Muscle layer of colon (tissue), 2 donors: ENCODE results near the gene S100A14.
"Not testable (repeated sequence)": the region's sequence is repeated elsewhere in the genome, so short reads cannot be mapped to it uniquely, and the experiment has no call there.

Experiments used
- H3K27ac ChIP-seq: one replicate; pipeline ENCODE4 v1.7.0; 2013; ENCODE audit warnings: low read depth, mild to moderate bottlenecking, low read length, moderate library complexity
- H3K27me3 ChIP-seq, 2 donors: one replicate each; pipeline ENCODE4 v1.7.0; 2013; ENCODE audit warnings: low read length in 2 of 2, mild to moderate bottlenecking in 2 of 2; ENCODE audit not compliant: insufficient read depth in 2 of 2, control insufficient read depth in 1 of 2
- H3K36me3 ChIP-seq: one replicate; pipeline ENCODE4 v1.7.0; 2013; ENCODE audit warnings: mild to moderate bottlenecking, low read length; ENCODE audit not compliant: insufficient read depth
- H3K4me1 ChIP-seq: one replicate; pipeline ENCODE4 v1.7.0; 2013; ENCODE audit warnings: mild to moderate bottlenecking, low read length; ENCODE audit not compliant: insufficient read depth
- H3K4me3 ChIP-seq, 2 donors: one replicate each; pipeline ENCODE4 v1.7.0; 2013; ENCODE audit warnings: low read length in 2 of 2, low read depth in 1 of 2, mild to moderate bottlenecking in 1 of 2, moderate library complexity in 1 of 2
- H3K9ac ChIP-seq: one replicate; pipeline ENCODE4 v1.7.0; 2013; ENCODE audit warnings: low read length
- H3K9me3 ChIP-seq: one replicate; pipeline ENCODE4 v1.7.0; 2013; ENCODE audit warnings: mild to moderate bottlenecking, low read length
- donor health status: abdominal sarcoma.
- donor health status: Adenocarcinoma of cecum.

The S100A14 gene

GRCh38 chr1:153599847-153600246, 16.3 kb downstream of the S100A14 start:
- Histone ChIP-seq H3K4me1 (no peaks in the 10 kb centered on the region), H3K4me3 (no peak overlapping the region), H3K27ac (no peak overlapping the region), H3K27me3 (no peaks in the 10 kb centered on the region), H3K36me3 (no peaks in the 10 kb centered on the region), H3K9ac (no peak overlapping the region), H3K9me3 (no peaks in the 10 kb centered on the region)

GRCh38 chr1:153598309-153599172, 17.6 kb downstream of the S100A14 start:
- H3K9ac ChIP-seq: no peak overlapping the region
- no peaks in the 10 kb centered on the region for H3K27me3 ChIP-seq
- no peaks in the 10 kb centered on the region for H3K9me3 ChIP-seq
- no peak overlapping the region for H3K4me3 ChIP-seq
- H3K4me1 ChIP-seq: no peaks in the 10 kb centered on the region
- H3K36me3 ChIP-seq: no peaks in the 10 kb centered on the region
- H3K27ac ChIP-seq: no peak overlapping the region

- Histone ChIP-seq H3K4me3 (no peak overlapping the region), H3K9ac (no peak overlapping the region), H3K36me3 (no peaks in the 10 kb centered on the region), H3K27me3 (no peaks in the 10 kb centered on the region), H3K4me1 (no peaks in the 10 kb centered on the region), H3K9me3 (no peaks in the 10 kb centered on the region), H3K27ac (no peak overlapping the region)
Observed at GRCh38 chr1:153597206-153597605, 18.9 kb downstream of the S100A14 start.

GRCh38 chr1:153592748-153593147, 23.4 kb downstream of the S100A14 start:
- no peak overlapping the region for H3K27ac ChIP-seq
- no peaks in the 10 kb centered on the region for H3K27me3 ChIP-seq
- no peak overlapping the region for H3K9ac ChIP-seq
- H3K36me3 ChIP-seq: no peaks in the 10 kb centered on the region
- H3K4me1 ChIP-seq: no peaks in the 10 kb centered on the region
- H3K9me3 ChIP-seq: no peaks in the 10 kb centered on the region
- H3K4me3 ChIP-seq: no peak overlapping the region

DNA sequence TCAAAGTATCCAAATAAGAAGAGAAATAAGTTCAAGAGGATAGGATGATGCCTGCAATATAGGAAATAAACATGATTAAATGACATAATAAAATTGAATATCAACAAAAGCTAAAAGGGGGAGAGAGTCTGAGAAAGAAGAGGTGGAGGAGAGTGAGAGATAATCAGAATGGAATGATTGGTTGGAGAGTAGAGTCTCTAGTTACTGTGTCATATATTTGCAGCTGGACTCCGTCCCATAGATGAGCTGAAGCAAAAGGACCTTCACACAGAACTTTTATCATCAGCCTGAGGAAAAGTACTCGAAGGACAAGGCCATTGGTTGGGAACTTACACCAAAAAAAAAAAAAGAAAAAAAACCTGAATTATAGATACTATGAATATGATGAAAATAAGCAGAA, 27.6 kb downstream of the S100A14 start:
- no peaks in the 10 kb centered on the region for H3K9me3 ChIP-seq
- no peaks in the 10 kb centered on the region for H3K27me3 ChIP-seq
- H3K36me3 ChIP-seq: no peaks in the 10 kb centered on the region
- H3K4me3 ChIP-seq: no peak overlapping the region
- H3K27ac ChIP-seq: no peak overlapping the region
- H3K4me1 ChIP-seq: no peaks in the 10 kb centered on the region
- no peak overlapping the region for H3K9ac ChIP-seq

DNA sequence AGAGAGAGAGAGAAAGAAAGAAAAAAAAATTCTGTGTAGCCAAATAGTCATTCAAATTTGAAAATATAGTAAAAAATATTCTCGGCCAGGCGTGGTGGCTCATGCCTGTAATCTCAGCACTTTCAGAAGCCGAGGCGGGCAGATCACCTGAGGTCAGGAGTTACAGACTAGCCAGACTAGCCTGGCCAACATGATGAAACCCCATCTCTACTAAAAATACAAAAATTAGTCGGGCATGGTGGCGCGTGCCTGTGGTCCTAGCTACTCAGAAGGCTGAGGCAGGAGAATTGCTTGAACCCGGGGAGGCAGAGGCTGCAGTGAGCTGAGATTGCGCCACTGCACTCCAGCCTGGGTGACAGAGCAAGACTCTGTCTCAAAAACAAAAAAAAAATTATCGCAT, 28.1 kb downstream of the S100A14 start:
- H3K4me1 ChIP-seq, H3K27me3 ChIP-seq, H3K9me3 ChIP-seq, H3K9ac ChIP-seq, H3K27ac ChIP-seq, H3K36me3 ChIP-seq, H3K4me3 ChIP-seq: not testable (repeated sequence)

- no peak overlapping the region for H3K9ac ChIP-seq
- no peaks in the 10 kb centered on the region for H3K36me3 ChIP-seq
- H3K9me3 ChIP-seq: no peaks in the 10 kb centered on the region
Observed at GRCh38 chr1:153587314-153587713, 28.8 kb downstream of the S100A14 start.

GRCh38 chr1:153586347-153586746, 29.8 kb downstream of the S100A14 start:
- H3K27me3 ChIP-seq: no peaks in the 10 kb centered on the region
- no peaks in the 10 kb centered on the region for H3K4me1 ChIP-seq
- H3K4me3 ChIP-seq: no peak overlapping the region
- H3K27ac ChIP-seq: no peak overlapping the region
- H3K36me3 ChIP-seq: no peaks in the 10 kb centered on the region
- no peaks in the 10 kb centered on the region for H3K9me3 ChIP-seq
- no peak overlapping the region for H3K9ac ChIP-seq

More at GRCh38 chr1:153587314-153587713, 28.8 kb downstream of the S100A14 start:
- Histone ChIP-seq H3K4me1 (no peaks in the 10 kb centered on the region), H3K27me3 (no peaks in the 10 kb centered on the region), H3K27ac (no peak overlapping the region), H3K4me3 (no peak overlapping the region)

- Histone ChIP-seq H3K27ac (no peak overlapping the region), H3K9ac (no peak overlapping the region), H3K27me3 (no peaks in the 10 kb centered on the region), H3K4me1 (no peaks in the 10 kb centered on the region), H3K36me3 (no peaks in the 10 kb centered on the region), H3K9me3 (no peaks in the 10 kb centered on the region), H3K4me3 (no peak overlapping the region)
Observed at GRCh38 chr1:153585006-153585405, 31.1 kb downstream of the S100A14 start.

DNA sequence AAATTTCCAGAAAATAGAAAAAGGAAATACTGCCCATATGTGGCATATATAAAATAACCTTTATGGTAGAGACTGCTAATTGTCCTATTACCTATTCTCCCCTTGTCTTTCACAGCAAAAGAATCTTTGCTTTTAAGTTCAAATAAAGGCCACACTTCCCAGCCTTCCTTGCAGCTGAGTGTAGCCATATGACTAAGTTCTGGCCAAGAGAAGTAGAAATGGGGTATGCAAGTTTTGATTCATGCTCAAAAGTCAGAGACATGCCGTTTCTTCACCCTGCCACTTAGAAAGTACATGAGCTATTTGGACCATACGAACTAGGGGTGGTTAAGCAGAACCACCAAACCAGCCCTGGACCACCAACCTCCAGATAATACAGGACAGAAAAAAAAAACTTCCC, 32.1 kb downstream of the S100A14 start:
- Histone ChIP-seq H3K4me1 (no peaks in the 10 kb centered on the region), H3K27me3 (no peaks in the 10 kb centered on the region), H3K36me3 (no peaks in the 10 kb centered on the region), H3K27ac (no peak overlapping the region), H3K4me3 (no peak overlapping the region), H3K9ac (no peak overlapping the region), H3K9me3 (no peaks in the 10 kb centered on the region)

DNA sequence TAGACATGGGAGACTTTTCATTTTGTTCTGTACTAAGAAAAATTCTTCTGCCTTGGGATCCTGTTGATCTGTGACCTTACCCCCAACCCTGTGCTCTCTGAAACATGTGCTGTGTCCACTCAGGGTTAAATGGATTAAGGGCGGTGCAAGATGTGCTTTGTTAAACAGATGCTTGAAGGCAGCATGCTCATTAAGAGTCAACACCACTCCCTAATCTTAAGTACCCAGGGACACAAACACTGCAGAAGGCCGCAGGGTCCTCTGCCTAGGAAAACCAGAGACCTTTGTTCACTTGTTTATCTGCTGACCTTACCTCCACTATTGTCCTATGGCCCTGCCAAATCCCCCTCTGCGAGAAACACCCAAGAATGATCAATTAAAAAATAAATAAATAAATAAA, 32.6 kb downstream of the S100A14 start:
- H3K27ac ChIP-seq, H3K4me3 ChIP-seq: not testable (repeated sequence)

GRCh38 chr1:153582836-153583235, 33.3 kb downstream of the S100A14 start:
- not testable (repeated sequence) for H3K9ac ChIP-seq, H3K4me1 ChIP-seq, H3K27ac ChIP-seq, H3K4me3 ChIP-seq, H3K27me3 ChIP-seq, H3K9me3 ChIP-seq, H3K36me3 ChIP-seq

More for the DNA sequence above, 32.6 kb downstream of the S100A14 start:
- not testable (repeated sequence) for H3K4me1 ChIP-seq, H3K9me3 ChIP-seq, H3K27me3 ChIP-seq, H3K9ac ChIP-seq, H3K36me3 ChIP-seq
